ENCODE measurements around the gene DFFA.
A peak's percentile ranks its signal among the peaks of the same experiment; 100 is the strongest.
"Not testable (repeated sequence)": the region's sequence is repeated elsewhere in the genome, so short reads cannot be mapped to it uniquely, and the experiment has no call there.

DFFA gene

GRCh38 chr1:10440794-10441193 is 31.5 kb downstream of the DFFA start:
- intact Hi-C loops (cut with DNase I), result no loop called here
- DNase-seq, result no peak

- no peak for DNase-seq
- intact Hi-C loops (cut with DNase I), result no loop called here
Measured at GRCh38 chr1:10440305-10440704, 32.0 kb downstream of the DFFA start.

GRCh38 chr1:10438677-10439163 is 33.6 kb downstream of the DFFA start:
- no peak for DNase-seq
- intact Hi-C loops (cut with DNase I), result no loop called here

- DNase-seq, result no peak
- intact Hi-C loops (cut with DNase I), result no loop called here
Measured at GRCh38 chr1:10437052-10437451, 35.3 kb downstream of the DFFA start.

- intact Hi-C loops (cut with DNase I), result no loop called here
Measured at GRCh38 chr1:10434590-10434989, 37.7 kb downstream of the DFFA start.

GRCh38 chr1:10433790-10434189 is 38.5 kb downstream of the DFFA start:
- intact Hi-C loops (cut with DNase I), result no loop called here

More at GRCh38 chr1:10434590-10434989, 37.7 kb downstream of the DFFA start:
- peak in 8 of 42 donors; percentile 13 to 61 (median 34) for DNase-seq

GRCh38 chr1:10432910-10433700 is 39.2 kb downstream of the DFFA start:
- intact Hi-C loops (cut with DNase I), result no loop called here
- no peak for DNase-seq

More at GRCh38 chr1:10433790-10434189, 38.5 kb downstream of the DFFA start:
- no peak for DNase-seq

GRCh38 chr1:10431070-10431730 is 41.1 kb downstream of the DFFA start:
- intact Hi-C loops (cut with DNase I), result loop anchor here (2.0 kb wide), 1 partner anchor 54 kb away; no protein-coding TSS in a partner anchor
- DNase-seq, result peak in 6 of 42 donors; percentile 4 to 24 (median 10)

- intact Hi-C loops (cut with DNase I), result loop anchor here (2.0 kb wide), 1 partner anchor 54 kb away; no protein-coding TSS in a partner anchor
- peak; percentile 29 to 95 (median 84) for DNase-seq
Measured at GRCh38 chr1:10430216-10431069, 41.9 kb downstream of the DFFA start, which contains the start of gene CENPS. CENPS (plus strand) TSS chr1:10430433; CDS start chr1:10430518, 85 bp downstream.

- intact Hi-C loops (cut with DNase I), result loop anchor here (2.0 to 10.0 kb wide), 2 partner anchors 53 to 555 kb away; no protein-coding TSS in a partner anchor
- DNase-seq, result peak in 10 of 42 donors; percentile 8 to 38 (median 19)
Measured at GRCh38 chr1:10429868-10430215, 42.5 kb downstream of the DFFA start.

GRCh38 chr1:10428984-10429383 is 43.3 kb downstream of the DFFA start:
- DNase-seq, result peak in 1 of 42 donors; percentile 15
- intact Hi-C loops (cut with DNase I), result loop anchor here (10.0 kb wide), 1 partner anchor 554 kb away; no protein-coding TSS in a partner anchor

- DNase-seq, result not testable (repeated sequence)
- intact Hi-C loops (cut with DNase I), result loop anchor here (10.0 kb wide), 1 partner anchor 552 kb away; no protein-coding TSS in a partner anchor
Measured at GRCh38 chr1:10426535-10426848, 45.8 kb downstream of the DFFA start.

- intact Hi-C loops (cut with DNase I), result loop anchor here (10.0 kb wide), 1 partner anchor 551 kb away; no protein-coding TSS in a partner anchor
- DNase-seq, result not testable (repeated sequence)
Measured at GRCh38 chr1:10425826-10426534, 46.3 kb downstream of the DFFA start.

GRCh38 chr1:10424651-10425050 is 47.7 kb downstream of the DFFA start:
- no peak for DNase-seq
- intact Hi-C loops (cut with DNase I), result loop anchor here (10.0 kb wide), 1 partner anchor 550 kb away; no protein-coding TSS in a partner anchor

GRCh38 chr1:10424034-10424433 is 48.3 kb downstream of the DFFA start:
- intact Hi-C loops (cut with DNase I), result loop anchor here (10.0 kb wide), 1 partner anchor 549 kb away; no protein-coding TSS in a partner anchor
- DNase-seq, result peak in 11 of 42 donors; percentile 12 to 67 (median 32)

GRCh38 chr1:10421637-10422036 is 50.7 kb downstream of the DFFA start:
- intact Hi-C loops (cut with DNase I), result loop anchor here (10.0 kb wide), 1 partner anchor 547 kb away; no protein-coding TSS in a partner anchor
- no peak for DNase-seq

GRCh38 chr1:10419351-10419750 is 53.0 kb downstream of the DFFA start:
- intact Hi-C loops (cut with DNase I), result no loop called here
- DNase-seq, result no peak

- intact Hi-C loops (cut with DNase I); DNase-seq: not testable (repeated sequence)
Measured at GRCh38 chr1:10418741-10419140, 53.6 kb downstream of the DFFA start.

Data from head of caudate nucleus (tissue), 42 donors.